ENCODE measurements around the gene SLX9. TPM values are rescaled to one million over a fixed set of nuclear protein-coding genes. Genes with fewer than 3 reads are reported as not detected.

Gene SLX9
- polyA plus RNA-seq, 1 donor from 2014 or later, result 15.4 TPM

DNA sequence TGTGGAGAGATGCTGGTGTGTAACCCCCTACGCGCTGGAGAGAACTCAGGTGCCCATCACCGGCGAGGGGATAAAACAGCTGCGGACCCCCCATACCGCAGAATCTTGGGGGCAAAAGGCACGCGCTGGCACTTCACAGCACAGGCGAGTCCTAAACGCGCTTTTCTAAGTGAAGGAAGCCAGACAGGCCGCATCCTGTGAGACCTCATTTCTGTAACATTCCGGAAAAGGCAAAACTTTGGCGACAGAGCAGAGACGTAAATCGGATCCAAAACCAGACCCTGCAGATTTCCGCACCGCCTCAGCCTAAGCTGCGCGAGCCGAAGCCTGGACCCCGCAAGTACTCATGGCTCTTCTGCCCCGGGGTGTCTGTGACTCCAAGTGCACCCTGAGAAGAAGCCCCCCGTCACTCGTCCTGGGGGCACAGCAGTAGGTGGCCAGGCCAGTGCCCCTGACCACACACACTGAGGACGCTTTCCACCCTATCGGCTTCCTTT, 60.9 kb downstream of the SLX9 start:
- H3K79me2 ChIP-seq (replicated peaks; ENCODE audit: insufficient read depth, low read length), result no peaks in the 10 kb centered on the region
- H3K27me3 ChIP-seq (ENCODE audit: insufficient read depth, low read depth, low read length), result no peaks in the 10 kb centered on the region
- no peak overlapping the region for H3K27ac ChIP-seq (ENCODE audit: low read length)
- no peaks in the 10 kb centered on the region for H3F3A ChIP-seq (ENCODE audit: insufficient read depth, low read length, poor library complexity, severe bottlenecking)
- no peaks in the 10 kb centered on the region for H4K20me1 ChIP-seq (ENCODE audit: insufficient read depth)
- H3K9me2 ChIP-seq (ENCODE audit: insufficient read depth, low read length), result no peaks in the 10 kb centered on the region
- H3K4me3 ChIP-seq (ENCODE audit: low read length), result no peak overlapping the region
- no peaks in the 10 kb centered on the region for H3K36me3 ChIP-seq (ENCODE audit: insufficient read depth, low read length)
- no peak overlapping the region for H3K4me2 ChIP-seq (ENCODE audit: low read length)
- no peak for TF ChIP-seq EP300 (conservative IDR thresholded peaks at IDR 0.05; ENCODE audit: poor library complexity, severe bottlenecking)
- no peak for TF ChIP-seq RAD21 (conservative IDR thresholded peaks at IDR 0.05)
- no peak for TF ChIP-seq POLR2AphosphoS5 (IDR thresholded peaks at IDR 0.05)
- no peak for TF ChIP-seq EZH2 (IDR thresholded peaks at IDR 0.05; ENCODE audit: borderline replicate concordance, insufficient read depth, low read length, poor library complexity, severe bottlenecking)
- TF ChIP-seq, protein P1, sequence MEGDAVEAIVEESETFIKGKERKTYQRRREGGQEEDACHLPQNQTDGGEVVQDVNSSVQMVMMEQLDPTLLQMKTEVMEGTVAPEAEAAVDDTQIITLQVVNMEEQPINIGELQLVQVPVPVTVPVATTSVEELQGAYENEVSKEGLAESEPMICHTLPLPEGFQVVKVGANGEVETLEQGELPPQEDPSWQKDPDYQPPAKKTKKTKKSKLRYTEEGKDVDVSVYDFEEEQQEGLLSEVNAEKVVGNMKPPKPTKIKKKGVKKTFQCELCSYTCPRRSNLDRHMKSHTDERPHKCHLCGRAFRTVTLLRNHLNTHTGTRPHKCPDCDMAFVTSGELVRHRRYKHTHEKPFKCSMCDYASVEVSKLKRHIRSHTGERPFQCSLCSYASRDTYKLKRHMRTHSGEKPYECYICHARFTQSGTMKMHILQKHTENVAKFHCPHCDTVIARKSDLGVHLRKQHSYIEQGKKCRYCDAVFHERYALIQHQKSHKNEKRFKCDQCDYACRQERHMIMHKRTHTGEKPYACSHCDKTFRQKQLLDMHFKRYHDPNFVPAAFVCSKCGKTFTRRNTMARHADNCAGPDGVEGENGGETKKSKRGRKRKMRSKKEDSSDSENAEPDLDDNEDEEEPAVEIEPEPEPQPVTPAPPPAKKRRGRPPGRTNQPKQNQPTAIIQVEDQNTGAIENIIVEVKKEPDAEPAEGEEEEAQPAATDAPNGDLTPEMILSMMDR (IDR thresholded peaks at IDR 0.05; ENCODE audit: poor library complexity, severe bottlenecking), result no peak
- TF ChIP-seq, protein P2, sequence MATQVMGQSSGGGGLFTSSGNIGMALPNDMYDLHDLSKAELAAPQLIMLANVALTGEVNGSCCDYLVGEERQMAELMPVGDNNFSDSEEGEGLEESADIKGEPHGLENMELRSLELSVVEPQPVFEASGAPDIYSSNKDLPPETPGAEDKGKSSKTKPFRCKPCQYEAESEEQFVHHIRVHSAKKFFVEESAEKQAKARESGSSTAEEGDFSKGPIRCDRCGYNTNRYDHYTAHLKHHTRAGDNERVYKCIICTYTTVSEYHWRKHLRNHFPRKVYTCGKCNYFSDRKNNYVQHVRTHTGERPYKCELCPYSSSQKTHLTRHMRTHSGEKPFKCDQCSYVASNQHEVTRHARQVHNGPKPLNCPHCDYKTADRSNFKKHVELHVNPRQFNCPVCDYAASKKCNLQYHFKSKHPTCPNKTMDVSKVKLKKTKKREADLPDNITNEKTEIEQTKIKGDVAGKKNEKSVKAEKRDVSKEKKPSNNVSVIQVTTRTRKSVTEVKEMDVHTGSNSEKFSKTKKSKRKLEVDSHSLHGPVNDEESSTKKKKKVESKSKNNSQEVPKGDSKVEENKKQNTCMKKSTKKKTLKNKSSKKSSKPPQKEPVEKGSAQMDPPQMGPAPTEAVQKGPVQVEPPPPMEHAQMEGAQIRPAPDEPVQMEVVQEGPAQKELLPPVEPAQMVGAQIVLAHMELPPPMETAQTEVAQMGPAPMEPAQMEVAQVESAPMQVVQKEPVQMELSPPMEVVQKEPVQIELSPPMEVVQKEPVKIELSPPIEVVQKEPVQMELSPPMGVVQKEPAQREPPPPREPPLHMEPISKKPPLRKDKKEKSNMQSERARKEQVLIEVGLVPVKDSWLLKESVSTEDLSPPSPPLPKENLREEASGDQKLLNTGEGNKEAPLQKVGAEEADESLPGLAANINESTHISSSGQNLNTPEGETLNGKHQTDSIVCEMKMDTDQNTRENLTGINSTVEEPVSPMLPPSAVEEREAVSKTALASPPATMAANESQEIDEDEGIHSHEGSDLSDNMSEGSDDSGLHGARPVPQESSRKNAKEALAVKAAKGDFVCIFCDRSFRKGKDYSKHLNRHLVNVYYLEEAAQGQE (IDR thresholded peaks at IDR 0.05; ENCODE audit: borderline replicate concordance), result no peak
- no peak for TF ChIP-seq MXI1 (conservative IDR thresholded peaks at IDR 0.05; ENCODE audit: poor library complexity, severe bottlenecking)
- TF ChIP-seq TAF1 (IDR thresholded peaks at IDR 0.05; ENCODE audit: low read depth), result no peak
- TF ChIP-seq SMC3 (conservative IDR thresholded peaks at IDR 0.05; ENCODE audit: poor library complexity), result no peak
- no peak overlapping the region for H2AFZ ChIP-seq (ENCODE audit: low read depth, low read length)
- H3K9me3 ChIP-seq (ENCODE audit: low read length), result no peaks in the 10 kb centered on the region
- H3K9ac ChIP-seq (ENCODE audit: low read length), result no peak overlapping the region

DNA sequence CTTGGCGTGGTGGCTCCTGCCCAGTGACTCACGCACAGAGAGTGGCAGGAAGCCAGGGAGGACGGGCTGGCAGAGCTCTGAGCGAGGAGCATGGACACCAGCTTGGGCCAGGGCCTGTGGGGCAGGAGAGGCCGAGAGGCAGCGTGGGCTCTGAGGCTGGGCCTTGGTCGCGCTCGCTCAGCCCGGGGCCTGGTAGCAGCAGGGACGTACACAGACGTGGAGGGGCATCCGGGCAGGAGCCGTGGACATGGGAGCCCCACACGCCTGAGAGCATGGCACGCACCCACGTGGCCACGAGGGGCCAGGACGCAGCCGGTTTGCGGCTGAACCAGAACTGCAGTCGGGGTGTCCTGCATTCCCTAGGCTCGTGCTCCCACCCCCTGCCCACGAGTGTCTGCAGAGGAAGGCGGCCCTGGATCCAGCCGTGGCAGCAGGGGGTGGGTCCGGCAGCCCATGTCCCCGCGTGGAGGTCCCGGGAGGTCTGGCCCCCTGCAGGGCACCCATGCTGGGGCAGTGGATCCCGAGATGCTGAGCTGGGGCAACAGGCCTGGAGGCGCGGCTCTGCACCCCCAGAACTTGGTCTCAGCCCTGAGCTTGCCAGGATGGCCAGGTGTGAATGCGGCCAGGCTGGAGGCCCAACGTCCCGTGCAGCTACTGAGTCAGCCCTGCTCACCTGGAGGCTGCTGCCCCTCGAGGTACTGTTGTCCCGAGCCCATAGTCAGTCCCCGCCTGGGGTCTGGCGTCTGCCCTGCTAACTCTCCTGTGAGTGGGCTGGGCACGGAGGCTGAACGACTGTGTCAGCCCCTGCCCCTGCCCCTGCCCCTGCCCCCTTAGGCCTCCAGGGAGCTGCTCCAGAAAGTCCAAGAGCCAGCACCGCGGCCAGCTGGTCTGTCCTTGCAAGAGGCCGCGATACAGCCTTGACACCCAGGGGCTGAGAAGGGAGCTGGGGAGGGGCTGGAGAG, 61.6 kb downstream of the SLX9 start:
- no peaks in the 10 kb centered on the region for H3K9me2 ChIP-seq (ENCODE audit: insufficient read depth, low read length)
- H3F3A ChIP-seq (ENCODE audit: insufficient read depth, low read length, poor library complexity, severe bottlenecking), result no peaks in the 10 kb centered on the region
- H3K4me3 ChIP-seq (ENCODE audit: low read length), result no peak overlapping the region
- H2AFZ ChIP-seq (ENCODE audit: low read depth, low read length), result no peak overlapping the region
- no peaks in the 10 kb centered on the region for H3K9me3 ChIP-seq (ENCODE audit: low read length)
- no peaks in the 10 kb centered on the region for H4K20me1 ChIP-seq (ENCODE audit: insufficient read depth)
- no peak overlapping the region for H3K9ac ChIP-seq (ENCODE audit: low read length)
- no peak overlapping the region for H3K4me2 ChIP-seq (ENCODE audit: low read length)
- TF ChIP-seq MXI1 (conservative IDR thresholded peaks at IDR 0.05; ENCODE audit: poor library complexity, severe bottlenecking) (no peak), SMC3 (conservative IDR thresholded peaks at IDR 0.05; ENCODE audit: poor library complexity) (no peak), TAF1 (IDR thresholded peaks at IDR 0.05; ENCODE audit: low read depth) (no peak), POLR2AphosphoS5 (IDR thresholded peaks at IDR 0.05) (no peak), EZH2 (IDR thresholded peaks at IDR 0.05; ENCODE audit: borderline replicate concordance, insufficient read depth, low read length, poor library complexity, severe bottlenecking) (no peak), EP300 (conservative IDR thresholded peaks at IDR 0.05; ENCODE audit: poor library complexity, severe bottlenecking) (no peak), RAD21 (conservative IDR thresholded peaks at IDR 0.05) (no peak)
- TF ChIP-seq, protein P1 (IDR thresholded peaks at IDR 0.05; ENCODE audit: poor library complexity, severe bottlenecking), result no peak
- TF ChIP-seq, protein P2 (IDR thresholded peaks at IDR 0.05; ENCODE audit: borderline replicate concordance), result no peak
- no peaks in the 10 kb centered on the region for H3K36me3 ChIP-seq (ENCODE audit: insufficient read depth, low read length)
- H3K27me3 ChIP-seq (ENCODE audit: insufficient read depth, low read depth, low read length), result no peaks in the 10 kb centered on the region
- no peaks in the 10 kb centered on the region for H3K79me2 ChIP-seq (replicated peaks; ENCODE audit: insufficient read depth, low read length)
- no peak overlapping the region for H3K27ac ChIP-seq (ENCODE audit: low read length)
